Stomach (tissue), 4 donors: ENCODE data around the gene MYO18A.

Experiments
- POLR2A ChIP-seq, 4 donors: fragments of 450-650 bp; IDR thresholded peaks; one replicate each; pipeline ENCODE4 v1.6.1; 2016; ENCODE audit warnings: antibody characterized with exemption in 4 of 4, control low read depth in 2 of 4, mild to moderate bottlenecking in 1 of 4, moderate library complexity in 1 of 4
- TF ChIP-seq, protein P1 (sequence below), 7 experiments: fragments of 450-650 bp in 4 of 7; fragments of 200-600 bp in 3 of 7; sonication (generic) in 3 of 7; IDR thresholded peaks; one replicate each; pipeline ENCODE4 v1.5.1; 2016 to 2019; ENCODE audit warnings: antibody characterized with exemption in 7 of 7, control low read depth in 2 of 7, mild to moderate bottlenecking in 1 of 7

DNA sequence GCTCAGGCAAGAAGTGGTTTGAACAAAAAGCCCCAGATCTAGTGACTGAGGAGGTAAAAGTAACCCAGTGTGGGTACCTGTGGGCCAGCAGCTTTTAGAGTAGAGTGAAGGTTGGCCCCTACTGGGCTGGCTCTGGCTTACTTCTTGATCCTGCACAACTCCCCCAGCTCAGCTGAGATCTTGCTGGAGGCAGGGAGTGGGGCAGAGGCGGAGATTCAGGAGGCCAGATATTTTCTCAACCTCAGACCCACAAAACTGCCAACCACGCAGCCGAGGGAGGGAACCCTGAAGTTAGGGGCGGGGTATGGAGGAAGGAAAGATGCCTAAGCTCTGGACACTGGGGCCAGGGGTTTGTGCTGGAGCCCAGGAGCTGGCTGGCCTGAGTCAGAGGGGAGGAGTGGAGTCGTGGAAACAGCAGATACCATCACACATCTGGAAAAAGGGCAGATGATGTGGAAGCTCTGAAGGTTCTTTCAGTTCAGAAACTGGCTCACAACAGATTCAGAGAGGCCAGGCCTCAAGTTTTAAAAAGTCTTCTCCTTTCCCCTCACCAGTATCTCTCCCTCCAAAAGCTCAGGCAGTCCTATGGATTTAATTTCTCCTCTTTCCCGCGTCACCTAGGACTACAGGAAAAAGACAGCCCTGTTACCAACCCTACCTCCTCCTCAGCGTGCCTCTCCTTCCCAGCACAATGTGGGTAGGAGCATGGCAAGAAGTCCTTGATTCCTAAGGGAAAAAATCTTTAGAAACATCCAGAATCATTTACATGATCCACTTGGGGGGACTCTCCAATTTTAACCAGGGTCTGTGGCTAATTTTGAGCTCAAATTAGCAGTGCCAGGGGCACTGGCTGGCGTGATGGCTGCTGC lies 48.1 kb downstream of the MYO18A start:
- TF ChIP-seq, protein P1, sequence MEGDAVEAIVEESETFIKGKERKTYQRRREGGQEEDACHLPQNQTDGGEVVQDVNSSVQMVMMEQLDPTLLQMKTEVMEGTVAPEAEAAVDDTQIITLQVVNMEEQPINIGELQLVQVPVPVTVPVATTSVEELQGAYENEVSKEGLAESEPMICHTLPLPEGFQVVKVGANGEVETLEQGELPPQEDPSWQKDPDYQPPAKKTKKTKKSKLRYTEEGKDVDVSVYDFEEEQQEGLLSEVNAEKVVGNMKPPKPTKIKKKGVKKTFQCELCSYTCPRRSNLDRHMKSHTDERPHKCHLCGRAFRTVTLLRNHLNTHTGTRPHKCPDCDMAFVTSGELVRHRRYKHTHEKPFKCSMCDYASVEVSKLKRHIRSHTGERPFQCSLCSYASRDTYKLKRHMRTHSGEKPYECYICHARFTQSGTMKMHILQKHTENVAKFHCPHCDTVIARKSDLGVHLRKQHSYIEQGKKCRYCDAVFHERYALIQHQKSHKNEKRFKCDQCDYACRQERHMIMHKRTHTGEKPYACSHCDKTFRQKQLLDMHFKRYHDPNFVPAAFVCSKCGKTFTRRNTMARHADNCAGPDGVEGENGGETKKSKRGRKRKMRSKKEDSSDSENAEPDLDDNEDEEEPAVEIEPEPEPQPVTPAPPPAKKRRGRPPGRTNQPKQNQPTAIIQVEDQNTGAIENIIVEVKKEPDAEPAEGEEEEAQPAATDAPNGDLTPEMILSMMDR (IDR thresholded peaks at IDR 0.05) = no peak
- no peak for TF ChIP-seq POLR2A (IDR thresholded peaks at IDR 0.05)
